Measurements from ENCODE around the gene HIRIP3. TPM values are rescaled to one million over a fixed set of nuclear protein-coding genes. Genes with fewer than 3 reads are reported as not detected.

HIRIP3 gene
- total RNA-seq, 1 experiment from 2014 or later = 15.0 TPM

- no peak for DNase-seq (ENCODE audit: low spot score)
- in situ Hi-C loops (cut with HindIII; ENCODE audit: low sequenced_read_pairs) = no loop called here
Observed at GRCh38 chr16:30003670-30004423, 8.4 kb upstream of the HIRIP3 start.

DNA sequence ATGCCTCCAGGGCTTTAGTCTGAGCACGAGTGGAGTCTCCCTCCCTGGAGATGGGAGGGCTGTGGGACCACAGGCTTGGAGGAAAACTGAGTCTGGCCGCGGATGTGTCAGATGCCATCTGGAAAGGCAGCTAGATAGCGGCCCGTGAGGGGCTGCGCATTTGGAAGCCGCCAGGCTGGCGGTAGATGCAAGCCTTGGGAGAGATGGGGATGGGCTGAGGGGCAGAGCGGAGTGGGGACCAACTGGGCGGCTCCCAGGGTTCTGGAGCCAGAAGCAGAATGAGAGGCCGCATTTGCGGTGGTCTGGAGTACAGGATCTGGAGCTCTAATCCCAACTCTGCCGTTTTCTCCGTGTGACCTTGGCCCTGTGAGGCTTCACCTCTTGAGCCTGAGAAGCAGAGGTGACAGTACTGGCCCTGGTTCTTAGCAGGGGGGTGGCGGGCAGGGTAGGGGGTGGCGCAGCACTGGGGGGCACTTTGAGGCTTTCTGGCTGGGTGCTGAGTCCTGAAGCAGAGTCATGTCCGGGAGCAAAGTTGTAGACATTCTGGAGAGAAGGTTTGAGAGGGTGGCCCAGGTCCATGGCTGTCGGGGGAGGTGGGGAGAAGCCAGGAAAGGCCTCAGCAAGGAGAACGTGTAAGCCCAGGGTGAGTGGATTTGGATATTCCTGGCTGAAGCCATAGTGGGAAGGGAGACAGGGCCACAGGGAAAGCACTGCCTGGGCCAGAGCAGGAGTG, 7.4 kb upstream of the HIRIP3 start:
- no peak for DNase-seq (ENCODE audit: low spot score)
- in situ Hi-C loops (cut with HindIII; ENCODE audit: low sequenced_read_pairs) = no loop called here

GRCh38 chr16:30000735-30001631, 5.6 kb upstream of the HIRIP3 start:
- in situ Hi-C loops (cut with HindIII; ENCODE audit: low sequenced_read_pairs) = no loop called here
- no peak for DNase-seq (ENCODE audit: low spot score)

- DNase-seq (ENCODE audit: low spot score) = no peak
- in situ Hi-C loops (cut with HindIII; ENCODE audit: low sequenced_read_pairs) = no loop called here
Observed at GRCh38 chr16:29999605-30000004, 4.2 kb upstream of the HIRIP3 start.

DNA sequence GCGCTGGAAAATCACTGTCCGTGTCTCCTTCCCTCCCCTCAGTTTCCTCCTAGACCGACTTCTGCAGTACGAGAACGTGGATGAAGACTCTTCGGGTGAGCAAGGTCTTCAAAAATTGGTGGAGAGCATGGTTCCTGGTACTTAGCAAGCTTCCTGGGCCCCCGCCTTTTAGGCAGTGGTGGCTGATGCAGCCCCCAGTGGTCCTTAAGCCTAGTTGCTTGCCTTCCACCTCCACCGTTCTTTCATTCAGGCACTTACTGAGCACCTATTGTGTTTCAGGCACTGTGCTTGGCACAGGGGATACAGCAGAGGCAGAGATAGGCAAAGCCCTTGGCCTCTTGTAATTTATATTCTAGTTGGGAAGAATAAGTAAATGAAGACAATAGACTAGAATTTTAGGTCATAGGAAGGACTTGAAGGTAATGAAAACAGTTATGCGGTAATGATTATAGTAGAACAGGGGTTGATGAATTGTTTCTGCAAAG, 1.4 kb upstream of the HIRIP3 start:
- in situ Hi-C loops (cut with HindIII; ENCODE audit: low sequenced_read_pairs) = no loop called here
- no peak for DNase-seq (ENCODE audit: low spot score)

DNA sequence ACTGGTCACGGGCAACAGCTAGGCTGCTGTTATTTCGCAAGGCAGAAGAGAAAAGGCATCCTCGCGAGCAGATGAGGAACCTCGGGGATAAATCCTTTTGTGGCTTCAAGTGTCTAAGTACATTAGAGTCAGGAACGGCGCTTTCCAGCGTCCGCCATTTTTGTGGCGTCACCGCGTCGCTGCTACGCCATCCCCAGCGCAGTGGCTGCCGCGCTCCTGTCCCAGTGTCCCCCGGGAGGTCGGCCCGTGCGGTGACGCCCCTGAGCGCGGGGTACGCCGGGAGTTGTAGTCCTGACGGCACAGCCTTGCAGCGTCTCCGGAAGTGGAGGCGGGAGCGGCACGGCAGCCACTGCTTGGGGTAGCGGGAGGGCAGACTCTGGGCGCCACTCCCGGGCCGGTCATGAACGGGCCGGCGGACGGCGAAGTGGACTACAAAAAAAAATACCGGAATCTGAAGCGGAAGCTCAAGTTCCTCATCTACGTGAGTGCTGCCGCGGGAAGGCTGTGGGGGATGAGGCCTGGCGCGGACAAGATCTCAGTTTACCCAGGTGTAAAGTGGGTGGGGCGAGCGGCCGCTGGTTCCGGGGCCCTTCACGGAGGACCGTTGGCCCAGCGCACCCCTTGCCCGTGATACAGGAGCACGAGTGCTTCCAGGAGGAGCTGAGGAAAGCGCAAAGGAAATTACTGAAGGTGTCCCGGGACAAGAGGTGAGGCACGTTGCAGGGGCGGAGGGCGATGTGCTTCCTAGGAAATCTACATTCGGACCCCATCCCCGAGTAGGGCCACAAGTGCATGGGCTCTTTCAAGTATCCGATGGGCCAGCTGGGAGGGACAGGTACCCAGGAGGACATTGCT, 721 bp upstream of the HIRIP3 start, which contains the start of gene INO80E:
TSS of gene INO80E (plus strand) at position 331 of the 855 bp plus-strand sequence. CDS start at position 401, 70 bp downstream.
- in situ Hi-C loops (cut with HindIII; ENCODE audit: low sequenced_read_pairs) = no loop called here
- DNase-seq (ENCODE audit: low spot score) = peak; percentile 97

DNA sequence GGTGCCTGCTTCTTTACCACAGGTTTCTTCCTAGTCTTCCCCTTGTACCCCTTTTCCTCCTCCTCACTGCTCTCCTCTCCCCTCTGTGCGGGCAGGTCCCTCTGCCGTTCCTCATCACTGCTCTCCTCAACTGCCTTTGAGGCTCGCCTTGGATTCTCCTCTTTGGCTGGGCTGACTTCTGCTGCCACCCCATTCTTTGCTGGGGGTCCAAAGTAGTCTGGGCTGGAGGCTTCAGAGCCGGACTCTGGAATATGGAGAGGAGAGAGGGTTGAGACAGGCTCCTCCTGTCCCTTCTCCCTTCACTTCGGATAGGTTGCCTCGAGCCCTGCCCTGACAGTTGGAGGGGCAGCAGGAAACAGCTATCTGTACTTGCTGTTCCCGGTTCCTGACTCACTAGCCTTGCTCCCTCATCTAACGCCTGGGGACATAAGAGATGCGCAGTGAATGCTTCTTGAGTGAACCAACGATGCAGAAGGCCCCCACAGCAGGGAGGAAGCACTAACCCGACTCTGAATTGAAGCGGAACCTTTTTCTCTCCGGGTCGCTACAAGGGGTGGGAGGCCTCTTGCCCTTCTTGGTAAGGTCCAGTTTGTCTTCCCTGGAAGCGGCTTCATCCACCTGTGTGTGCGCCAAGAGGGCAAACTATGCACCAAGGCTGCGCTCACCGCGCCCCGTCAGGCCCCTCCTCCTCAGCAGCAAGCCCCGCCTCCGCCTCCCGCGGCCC, 655 bp downstream of the HIRIP3 start:
- DNase-seq (ENCODE audit: low spot score) = no peak
- in situ Hi-C loops (cut with HindIII; ENCODE audit: low sequenced_read_pairs) = no loop called here

GRCh38 chr16:29993903-29994599, 1.4 kb downstream of the HIRIP3 start:
- in situ Hi-C loops (cut with HindIII; ENCODE audit: low sequenced_read_pairs) = no loop called here
- DNase-seq (ENCODE audit: low spot score) = no peak

DNA sequence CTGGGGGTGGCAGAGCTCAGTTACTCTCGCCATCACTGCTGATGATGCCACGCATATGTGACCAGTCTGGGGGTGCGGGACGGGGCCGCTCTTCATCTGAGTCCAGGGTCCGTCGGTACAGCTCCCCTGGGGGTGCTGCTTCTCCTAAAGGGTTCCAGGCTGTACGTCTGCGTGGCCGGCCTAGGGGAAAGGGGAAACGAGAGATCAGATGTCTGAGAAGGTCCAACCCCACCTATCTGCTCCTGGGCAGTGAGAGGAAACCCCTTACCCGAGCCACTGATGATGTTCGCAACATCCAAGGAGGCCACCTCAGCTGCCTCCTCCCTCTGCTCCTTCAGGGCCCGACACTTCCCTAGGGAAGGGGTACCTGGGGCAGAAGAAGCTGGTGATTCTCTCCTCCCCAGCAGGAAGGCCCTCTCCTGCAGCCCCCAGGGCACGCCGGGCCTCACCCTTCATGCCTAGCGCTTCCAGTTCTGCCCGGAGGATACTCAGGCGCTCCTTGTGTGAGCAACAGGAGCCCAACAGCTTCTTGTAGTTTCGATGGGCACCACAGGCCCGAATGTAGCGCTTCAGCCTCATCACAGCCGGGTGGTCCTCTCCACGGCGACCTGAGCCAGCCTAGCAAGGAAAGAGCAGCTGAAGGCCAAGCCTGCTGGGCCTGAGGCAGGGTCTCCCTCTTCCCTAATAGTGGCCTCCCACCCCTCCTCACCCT, 2.1 kb downstream of the HIRIP3 start:
- in situ Hi-C loops (cut with HindIII; ENCODE audit: low sequenced_read_pairs) = no loop called here
- no peak for DNase-seq (ENCODE audit: low spot score)

GRCh38 chr16:29992344-29992967, 3.0 kb downstream of the HIRIP3 start:
- in situ Hi-C loops (cut with HindIII; ENCODE audit: low sequenced_read_pairs) = no loop called here
- no peak for DNase-seq (ENCODE audit: low spot score)

DNA sequence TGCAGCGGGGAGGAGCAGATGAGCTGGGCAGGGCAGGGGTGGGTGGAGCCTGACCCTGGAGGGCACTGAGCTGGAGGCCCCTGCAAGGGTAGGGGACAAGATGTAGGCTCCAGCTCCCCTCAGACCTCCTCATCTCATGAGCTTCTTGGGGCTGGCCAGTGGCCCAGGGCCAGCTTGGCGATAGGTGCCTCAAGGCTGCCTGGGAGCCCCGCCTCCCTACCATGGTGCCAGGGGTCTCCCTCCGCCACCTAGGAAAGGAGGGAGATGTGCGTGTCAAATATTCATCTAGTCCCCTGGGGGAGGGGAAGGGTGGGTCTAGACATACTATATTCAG, 3.9 kb downstream of the HIRIP3 start:
- no peak for DNase-seq (ENCODE audit: low spot score)
- in situ Hi-C loops (cut with HindIII; ENCODE audit: low sequenced_read_pairs) = no loop called here

GRCh38 chr16:29990883-29991570, 4.4 kb downstream of the HIRIP3 start:
- no peak for DNase-seq (ENCODE audit: low spot score)
- in situ Hi-C loops (cut with HindIII; ENCODE audit: low sequenced_read_pairs) = no loop called here

DNA sequence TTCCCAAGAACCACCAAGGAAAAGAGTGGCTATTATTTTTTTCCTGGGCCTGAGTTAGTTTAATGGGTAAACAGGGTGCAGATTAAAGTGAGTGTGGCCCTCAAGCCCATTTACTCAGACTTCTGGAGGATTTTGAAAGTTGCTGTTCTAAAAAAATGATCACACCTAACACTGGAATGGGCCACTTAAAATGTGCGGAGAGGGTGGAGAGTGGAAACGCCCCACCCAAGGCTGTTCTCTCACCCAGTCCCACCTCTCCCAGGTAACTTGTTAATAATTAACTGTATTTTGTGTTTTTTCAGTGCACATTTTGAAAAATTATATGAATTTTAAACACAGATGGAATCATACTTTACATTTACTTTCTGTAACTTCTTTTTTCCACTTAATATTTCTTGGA, 5.4 kb downstream of the HIRIP3 start:
- in situ Hi-C loops (cut with HindIII; ENCODE audit: low sequenced_read_pairs) = no loop called here
- no peak for DNase-seq (ENCODE audit: low spot score)

GRCh38 chr16:29989111-29989858, 6.1 kb downstream of the HIRIP3 start:
- in situ Hi-C loops (cut with HindIII; ENCODE audit: low sequenced_read_pairs) = no loop called here
- DNase-seq (ENCODE audit: low spot score) = no peak

GRCh38 chr16:29988346-29989075, 6.9 kb downstream of the HIRIP3 start:
- in situ Hi-C loops (cut with HindIII; ENCODE audit: low sequenced_read_pairs) = no loop called here

More at GRCh38 chr16:29988346-29989075, 6.9 kb downstream of the HIRIP3 start:
- DNase-seq (ENCODE audit: low spot score) = no peak
